Measurements from ENCODE around the gene AKAP13.

DNA sequence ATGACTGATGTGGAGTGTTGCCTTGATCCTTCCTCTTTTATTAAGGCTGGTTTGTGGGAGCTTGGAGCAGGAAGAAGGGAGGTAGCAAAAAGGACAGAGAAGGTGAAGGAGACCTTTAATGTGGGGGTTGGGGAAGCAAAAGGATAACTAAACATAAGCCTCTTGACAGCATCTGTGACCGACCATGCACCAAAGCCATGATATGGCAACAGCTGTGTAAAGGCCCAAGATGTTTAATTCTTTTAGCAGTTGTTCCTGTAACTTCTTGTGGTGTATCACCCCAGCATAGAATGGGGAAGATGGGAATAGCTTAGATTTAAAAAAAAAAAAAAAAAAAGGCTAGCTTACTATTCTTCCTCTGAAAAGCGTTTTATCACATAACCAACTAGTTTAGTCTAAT is 219.6 kb downstream of the AKAP13 start:
- TF ChIP-seq, protein P1, sequence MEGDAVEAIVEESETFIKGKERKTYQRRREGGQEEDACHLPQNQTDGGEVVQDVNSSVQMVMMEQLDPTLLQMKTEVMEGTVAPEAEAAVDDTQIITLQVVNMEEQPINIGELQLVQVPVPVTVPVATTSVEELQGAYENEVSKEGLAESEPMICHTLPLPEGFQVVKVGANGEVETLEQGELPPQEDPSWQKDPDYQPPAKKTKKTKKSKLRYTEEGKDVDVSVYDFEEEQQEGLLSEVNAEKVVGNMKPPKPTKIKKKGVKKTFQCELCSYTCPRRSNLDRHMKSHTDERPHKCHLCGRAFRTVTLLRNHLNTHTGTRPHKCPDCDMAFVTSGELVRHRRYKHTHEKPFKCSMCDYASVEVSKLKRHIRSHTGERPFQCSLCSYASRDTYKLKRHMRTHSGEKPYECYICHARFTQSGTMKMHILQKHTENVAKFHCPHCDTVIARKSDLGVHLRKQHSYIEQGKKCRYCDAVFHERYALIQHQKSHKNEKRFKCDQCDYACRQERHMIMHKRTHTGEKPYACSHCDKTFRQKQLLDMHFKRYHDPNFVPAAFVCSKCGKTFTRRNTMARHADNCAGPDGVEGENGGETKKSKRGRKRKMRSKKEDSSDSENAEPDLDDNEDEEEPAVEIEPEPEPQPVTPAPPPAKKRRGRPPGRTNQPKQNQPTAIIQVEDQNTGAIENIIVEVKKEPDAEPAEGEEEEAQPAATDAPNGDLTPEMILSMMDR (IDR thresholded peaks at IDR 0.05; ENCODE audit: low read depth, low read length): no peak
- no peak for TF ChIP-seq EZH2phosphoT487 (IDR thresholded peaks at IDR 0.05; ENCODE audit: low read depth)

Data from OCI-LY3 (cell line).